Measurements from ENCODE around the gene CARD10.
"Not testable (repeated sequence)": the region's sequence is repeated elsewhere in the genome, so short reads cannot be mapped to it uniquely, and the experiment has no call there.

CARD10 gene

GRCh38 chr22:37527081-37527752 is 8.0 kb upstream of the CARD10 start:
- DNase-seq (ENCODE audit: low read depth, low spot score) = not testable (repeated sequence)

- DNase-seq (ENCODE audit: low read depth, low spot score) = no peak
Measured at GRCh38 chr22:37526376-37526775, 7.2 kb upstream of the CARD10 start.

DNA sequence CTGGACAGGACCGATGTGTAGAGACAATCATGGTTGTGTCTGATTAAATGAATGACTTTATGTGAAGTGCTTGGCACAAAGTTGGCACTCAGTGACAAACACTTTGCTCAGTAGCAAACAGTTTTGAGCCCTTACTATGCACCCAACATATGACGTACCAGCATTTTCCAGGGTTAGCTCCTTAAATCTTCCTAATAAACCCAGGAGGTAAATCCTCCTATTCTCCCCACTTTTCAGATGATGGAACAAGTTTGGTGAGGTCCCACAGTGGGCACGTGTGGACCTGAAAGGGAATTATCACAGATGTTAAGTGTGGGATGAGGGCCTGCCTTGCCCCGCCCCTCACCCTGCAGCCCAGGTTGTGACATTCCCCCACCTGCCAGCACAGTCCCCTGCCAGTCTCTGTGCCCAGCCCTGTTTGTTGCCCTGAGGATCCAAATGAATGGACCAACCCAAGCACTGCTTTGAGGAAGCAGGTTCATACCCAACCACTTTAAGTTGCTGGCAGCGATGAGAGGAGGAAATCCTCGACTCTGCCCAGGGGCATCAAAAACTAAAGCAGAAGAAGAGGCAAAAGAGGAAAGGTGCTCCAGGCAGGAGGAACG is 6.6 kb upstream of the CARD10 start:
- DNase-seq (ENCODE audit: low read depth, low spot score) = no peak

- DNase-seq (ENCODE audit: low read depth, low spot score) = no peak
Measured at GRCh38 chr22:37525073-37525745, 6.0 kb upstream of the CARD10 start.

DNA sequence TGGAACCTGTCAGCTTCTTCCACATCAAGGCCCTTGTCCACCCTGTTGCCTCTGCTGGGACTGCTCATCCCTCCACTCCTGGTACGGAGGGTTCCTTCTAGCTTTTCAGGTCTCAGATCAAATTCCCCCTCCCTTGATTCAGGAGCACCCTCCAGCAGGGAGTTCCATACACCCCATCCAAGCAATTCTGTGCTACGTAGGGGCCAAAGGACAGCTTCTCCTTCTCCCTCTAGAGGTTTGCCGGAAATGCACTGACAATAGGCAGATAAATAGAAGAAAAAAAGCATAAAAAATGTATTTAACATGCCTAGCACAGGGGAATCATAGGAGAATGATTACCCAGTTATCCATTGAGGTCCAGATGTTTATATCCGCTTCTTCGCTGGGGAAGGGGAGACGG is 3.3 kb upstream of the CARD10 start:
- DNase-seq (ENCODE audit: low read depth, low spot score) = no peak

DNA sequence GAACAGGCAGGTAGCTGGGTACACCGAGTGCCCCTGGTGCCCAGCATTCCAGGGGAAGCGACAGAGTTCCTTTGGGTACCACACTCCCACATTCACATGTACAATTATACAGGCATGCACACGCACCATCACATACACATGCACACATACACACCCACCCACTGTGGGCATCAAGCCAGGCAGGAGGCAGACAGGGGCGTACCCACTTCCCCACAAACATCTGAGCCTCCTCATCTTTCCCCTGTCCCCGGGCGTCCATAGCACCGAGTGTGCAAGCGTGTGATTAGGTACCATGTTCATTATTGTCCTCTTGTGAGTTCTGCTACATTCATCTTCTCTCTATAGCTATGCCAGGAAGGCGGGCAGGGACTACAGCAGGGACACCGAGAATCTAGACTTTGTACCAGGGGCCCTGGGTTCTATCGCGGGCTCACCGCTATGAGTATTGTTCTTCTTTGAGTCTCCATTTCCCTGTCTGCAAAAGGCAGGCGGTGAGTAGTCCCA is 2.1 kb upstream of the CARD10 start:
- no peak for DNase-seq (ENCODE audit: low read depth, low spot score)

GRCh38 chr22:37520776-37521191 is 1.6 kb upstream of the CARD10 start:
- DNase-seq (ENCODE audit: low read depth, low spot score) = no peak

DNA sequence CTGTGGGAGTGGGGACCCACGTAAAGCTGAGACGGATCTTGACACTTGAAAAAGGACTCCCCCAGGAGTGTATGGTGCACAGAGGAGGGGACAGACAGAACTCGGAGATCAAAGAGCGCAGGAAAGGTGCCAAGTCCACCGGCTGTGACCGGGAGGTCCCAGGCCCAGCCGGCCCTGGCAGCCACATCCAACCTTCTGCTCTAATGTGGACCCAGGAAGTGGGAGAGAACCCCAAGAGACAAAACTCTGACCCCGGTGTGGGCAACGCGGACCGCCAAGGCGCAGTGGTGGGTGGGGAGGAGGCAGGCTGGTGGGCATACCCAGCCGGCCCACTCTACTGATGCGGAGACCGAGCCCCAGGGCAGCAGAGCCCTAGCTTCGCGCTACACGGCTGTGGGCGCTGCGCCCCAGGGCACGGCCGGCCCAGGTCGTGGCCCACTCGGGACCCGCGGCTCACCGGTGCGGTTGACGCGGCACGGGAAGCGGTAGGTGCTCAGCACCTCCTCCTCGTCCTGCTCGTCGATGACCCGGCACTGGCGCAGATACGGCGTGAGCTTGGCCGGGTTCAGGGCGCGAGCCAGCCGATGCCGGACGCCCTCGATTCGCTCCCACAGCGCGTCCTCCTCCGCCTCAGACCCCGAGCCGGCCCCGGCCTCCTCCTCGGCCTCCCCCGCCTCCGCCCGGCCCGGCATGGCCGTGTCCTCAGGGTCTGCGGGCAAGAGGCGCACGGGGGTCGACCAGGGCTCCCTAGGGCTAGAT is 527 bp downstream of the CARD10 start:
- no peak for DNase-seq (ENCODE audit: low read depth, low spot score)

- no peak for DNase-seq (ENCODE audit: low read depth, low spot score)
Measured at GRCh38 chr22:37517826-37518450, 1.3 kb downstream of the CARD10 start.

- no peak for DNase-seq (ENCODE audit: low read depth, low spot score)
Measured at GRCh38 chr22:37516456-37516855, 2.8 kb downstream of the CARD10 start.

DNA sequence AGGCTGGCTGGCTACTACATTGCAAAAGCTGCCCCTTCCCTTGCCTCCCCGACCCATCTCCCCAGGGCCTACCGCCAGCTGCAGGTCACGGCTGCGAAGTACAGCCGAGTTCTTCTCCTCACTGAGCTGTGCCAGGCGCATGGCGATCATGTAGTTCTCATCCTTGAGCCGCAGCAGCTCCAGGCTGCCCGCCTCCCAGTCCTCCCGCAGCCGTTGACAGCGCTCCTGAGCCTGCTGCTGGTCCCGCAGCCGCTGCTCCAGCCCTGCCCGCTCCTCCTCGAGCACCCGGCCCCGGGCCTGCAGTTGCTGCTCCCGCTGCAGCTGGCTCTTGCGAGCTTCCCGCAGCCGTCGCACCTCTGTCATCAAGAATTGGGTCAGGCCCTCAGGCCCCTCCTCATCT is 3.3 kb downstream of the CARD10 start:
- DNase-seq (ENCODE audit: low read depth, low spot score) = no peak

GRCh38 chr22:37514526-37515051 is 4.6 kb downstream of the CARD10 start:
- DNase-seq (ENCODE audit: low read depth, low spot score) = no peak

DNA sequence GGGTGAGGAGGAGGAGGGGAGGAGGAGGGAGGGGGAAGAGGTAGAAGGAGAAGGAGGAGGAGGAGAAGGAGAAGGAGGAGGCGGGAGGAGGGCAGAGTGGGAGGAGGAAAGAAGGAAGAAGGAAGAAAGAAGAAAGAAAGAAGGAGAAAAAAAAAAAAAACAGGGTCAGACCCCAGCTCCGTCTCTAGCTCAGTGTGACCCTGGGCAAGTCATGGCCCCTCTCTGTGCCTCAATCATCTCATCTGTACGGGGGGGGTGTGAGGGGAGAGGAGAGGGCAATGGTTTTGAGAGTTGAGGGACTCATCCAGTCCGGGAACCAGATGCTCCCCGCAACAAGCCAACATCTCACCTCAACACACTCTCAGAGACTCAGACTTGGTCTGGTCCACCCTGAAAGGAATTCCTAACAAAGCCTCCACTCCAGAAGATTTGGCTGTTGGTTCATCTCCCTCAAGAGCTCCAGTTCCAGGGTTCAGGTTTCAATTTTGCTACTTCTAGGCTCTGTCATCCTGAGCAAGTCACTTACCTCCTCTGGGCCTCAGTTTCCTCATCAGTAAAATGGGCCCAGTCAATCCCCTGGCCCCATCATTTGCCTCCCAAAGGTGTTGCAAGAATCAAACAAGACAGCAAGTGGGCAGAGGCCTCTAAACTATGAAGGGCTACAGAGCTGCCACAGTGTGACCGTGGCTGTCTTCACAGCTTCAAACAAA is 7.7 kb downstream of the CARD10 start:
- DNase-seq (ENCODE audit: low read depth, low spot score) = no peak

DNA sequence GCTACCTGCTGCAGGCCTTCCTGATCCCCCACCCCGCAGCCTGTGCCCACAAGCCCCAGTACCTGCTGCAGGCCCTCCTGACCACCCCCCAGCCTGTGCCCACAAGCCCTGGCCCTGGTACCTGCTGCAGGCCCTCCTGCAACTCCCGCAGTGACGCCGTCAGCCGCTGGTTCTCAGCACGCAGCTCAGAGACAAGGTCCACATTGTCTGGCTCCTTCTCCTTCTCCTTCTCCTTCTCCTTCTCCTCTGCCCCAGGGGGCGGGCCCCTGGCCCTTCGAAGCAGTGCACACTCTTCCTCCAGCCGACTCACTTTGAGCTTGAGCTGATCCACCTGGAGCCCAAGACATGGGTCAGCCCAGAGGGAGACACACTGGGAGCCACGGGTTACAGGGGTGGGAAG is 9.1 kb downstream of the CARD10 start:
- no peak for DNase-seq (ENCODE audit: low read depth, low spot score)

DNA sequence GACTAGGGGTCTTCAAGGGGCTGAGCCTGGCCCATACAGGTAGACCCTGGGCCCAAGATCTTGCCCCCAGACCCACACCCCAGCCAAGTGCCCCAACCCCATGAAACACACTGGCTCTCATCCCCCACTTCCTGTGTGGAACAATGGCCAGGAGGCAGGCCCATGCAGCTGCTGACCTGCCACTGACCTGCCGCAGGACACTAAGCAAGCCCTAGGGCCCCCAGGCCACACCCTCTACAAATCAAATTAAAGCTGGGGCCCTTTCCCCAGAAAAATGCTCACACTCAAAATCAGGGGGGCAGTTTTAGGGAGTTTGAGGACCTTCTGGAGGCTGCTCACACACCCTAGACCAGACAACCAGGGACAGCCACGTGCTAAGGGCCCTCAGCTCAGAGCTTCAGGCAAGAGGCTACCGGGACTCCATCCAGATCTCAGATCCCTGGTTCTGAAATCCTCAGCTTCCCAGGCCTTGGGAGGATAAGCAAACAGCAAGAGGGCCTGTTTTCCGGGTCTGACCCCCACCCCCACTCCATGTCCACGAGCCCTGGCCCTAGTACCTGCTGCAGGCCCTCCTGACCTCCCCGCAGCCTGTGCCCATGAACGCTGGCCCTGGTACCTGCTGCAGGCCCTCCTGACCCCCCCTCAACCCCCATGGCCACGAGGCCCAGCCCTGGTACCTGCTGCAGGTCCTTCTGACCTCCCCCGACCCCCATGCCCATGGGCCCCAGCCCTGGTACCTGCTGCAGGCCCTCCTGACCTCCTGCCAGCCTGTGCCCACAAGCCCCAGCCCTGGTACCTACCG is 10.0 kb downstream of the CARD10 start:
- DNase-seq (ENCODE audit: low read depth, low spot score) = no peak

GRCh38 chr22:37508431-37508992 is 10.7 kb downstream of the CARD10 start:
- DNase-seq (ENCODE audit: low read depth, low spot score) = no peak

GRCh38 chr22:37507731-37508130 is 11.5 kb downstream of the CARD10 start:
- DNase-seq (ENCODE audit: low read depth, low spot score) = no peak

DNA sequence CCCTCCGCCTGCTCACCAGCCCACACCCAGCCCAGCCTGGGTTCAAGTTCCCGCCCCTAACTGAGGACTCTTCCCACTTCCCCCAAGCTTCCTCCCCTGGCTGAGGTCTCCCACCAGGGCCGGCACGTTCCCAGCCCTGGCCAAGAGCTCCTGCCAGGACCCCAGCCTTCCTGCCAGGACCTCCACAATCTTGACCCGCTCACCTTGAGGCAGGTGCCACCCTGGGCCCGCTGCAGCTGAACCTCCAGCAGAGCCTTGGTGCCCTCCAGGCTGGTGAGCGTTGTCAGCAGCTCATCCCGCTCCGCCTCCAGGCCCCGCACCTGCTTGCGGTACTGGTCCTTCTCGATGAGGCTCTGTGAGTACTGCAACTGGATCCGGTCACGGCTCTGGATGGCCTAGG is 13.2 kb downstream of the CARD10 start:
- no peak for DNase-seq (ENCODE audit: low read depth, low spot score)

DNA sequence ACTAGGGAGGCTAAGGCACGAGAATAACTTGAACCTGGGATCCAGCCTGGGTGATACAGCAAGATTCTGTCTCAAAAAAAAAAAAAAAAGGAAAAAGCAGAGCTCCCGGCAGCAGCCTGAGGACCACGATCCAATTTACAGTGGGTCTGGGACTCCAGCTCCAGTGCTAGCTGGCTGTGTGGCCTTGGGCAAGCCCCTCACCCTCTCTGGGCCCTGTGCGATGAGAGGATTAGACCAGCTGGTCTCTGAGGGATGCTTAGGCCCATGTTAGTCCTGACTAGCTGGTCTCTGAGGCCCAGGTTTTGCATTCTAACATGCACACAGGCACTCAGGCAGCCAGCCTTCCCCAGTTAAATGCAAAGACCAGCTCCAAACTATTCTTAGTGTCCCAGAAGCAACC is 13.7 kb downstream of the CARD10 start:
- no peak for DNase-seq (ENCODE audit: low read depth, low spot score)

GRCh38 chr22:37504964-37505363 is 14.3 kb downstream of the CARD10 start:
- no peak for DNase-seq (ENCODE audit: low read depth, low spot score)
